GM12878 (cell line): ENCODE measurements around the gene SMTNL2. TPM values are rescaled to one million over a fixed set of nuclear protein-coding genes. Genes with fewer than 3 reads are reported as not detected.

Source experiments
- ATAC-seq: fragments of 200-7000 bp; cut with Tn5 transposase; 3 replicates; pipeline ENCODE4 v1.9.1; 2020; ENCODE audit warnings: mild to moderate bottlenecking, moderate library complexity
- BruUV-seq: library from RNA; stranded (reverse); fragments of 400-500 nt; replicated peaks from 2 replicates; lab custom pipeline; 2021; lab: Mats Ljungman, UMichigan
- CTCF ChIA-PET: fragments of 300-600 bp; sonication (Branson Sonifier 250); formaldehyde crosslinking; extraction: SDS; loops from one replicate; lab custom pipeline; 2021; ENCODE audit warnings: inconsistent platforms; lab: Yijun Ruan, JAX
- POLR2A ChIA-PET: fragments of 350-600 bp; formaldehyde crosslinking; extraction: SDS; loops from one replicate; lab custom pipeline; 2021; ENCODE audit warnings: inconsistent platforms; lab: Charles Lee
- RAD21 ChIA-PET: fragments of 300-600 bp; sonication (Branson Sonifier 250); formaldehyde crosslinking; loops from one replicate; lab custom pipeline; 2023; ENCODE audit warnings: antibody characterized with exemption; ENCODE audit not compliant: unreplicated experiment; lab: Charles Lee
- SMC1A ChIA-PET: fragments of 300-600 bp; sonication (Branson Sonifier 250); formaldehyde crosslinking; loops from one replicate; lab custom pipeline; 2023; ENCODE audit not compliant: unreplicated experiment, uncharacterized antibody; lab: Charles Lee
- DNase-seq: peaks from one replicate; pipeline ENCODE4 v3.0.0-alpha.2; 2011; ENCODE audit warnings: low read depth, low spot score
- FAIRE-seq: peaks from 3 replicates; lab custom pipeline; 2011; peaks lifted over from hg19 to GRCh38; lab: Jason Lieb, UNC
- H2AFZ ChIP-seq: 2 replicates; pipeline ENCODE4 v1.6.0; 2011; ENCODE audit warnings: low read depth, low read length, control low read depth; ENCODE audit not compliant: control insufficient read depth
- H3K27ac ChIP-seq: 2 replicates; pipeline ENCODE4 v1.5.1; 2011; ENCODE audit warnings: control low read depth; ENCODE audit not compliant: control insufficient read depth, insufficient read depth
- H3K27me3 ChIP-seq, 2 experiments: replicated peaks in 1 of 2; 2 replicates each; pipeline versions ENCODE4 v1.6.0 to v1.6.1; 2011; ENCODE audit warnings: low read length in 1 of 2; ENCODE audit not compliant: control insufficient read depth in 2 of 2, insufficient read depth in 2 of 2
- H3K36me3 ChIP-seq, 2 experiments: 2 replicates each; pipeline ENCODE4 v1.5.1; 2011; ENCODE audit warnings: low read length in 1 of 2; ENCODE audit not compliant: control insufficient read depth in 2 of 2, insufficient read depth in 2 of 2
- H3K4me1 ChIP-seq: 2 replicates; pipeline ENCODE4 v1.6.1; 2011; ENCODE audit warnings: mild to moderate bottlenecking, low read length, moderate library complexity, mixed read lengths; ENCODE audit not compliant: control insufficient read depth, insufficient read depth
- H3K4me2 ChIP-seq: 2 replicates; pipeline ENCODE4 v1.6.0; 2011; ENCODE audit warnings: control low read depth; ENCODE audit not compliant: control insufficient read depth, insufficient read depth
- H3K4me3 ChIP-seq: fragments of 200-600 bp; sonication (generic); 2 replicates; pipeline ENCODE4 v1.5.1; 2016
- H3K79me2 ChIP-seq: 2 replicates; pipeline ENCODE4 v1.6.0; 2011; ENCODE audit warnings: low read length; ENCODE audit not compliant: control insufficient read depth, insufficient read depth
- H3K9ac ChIP-seq: 2 replicates; pipeline ENCODE4 v1.8.0; 2011; ENCODE audit warnings: low read length, control low read depth, mixed read lengths; ENCODE audit not compliant: control insufficient read depth, insufficient read depth
- H3K9me3 ChIP-seq: replicated peaks from 3 replicates; pipeline ENCODE4 v1.5.1; 2011; ENCODE audit warnings: mild to moderate bottlenecking, low read length; ENCODE audit not compliant: control insufficient read depth, insufficient read depth
- H4K20me1 ChIP-seq: 2 replicates; pipeline ENCODE4 v1.6.0; 2011; ENCODE audit not compliant: control insufficient read depth, insufficient read depth
- EZH2 ChIP-seq: IDR thresholded peaks from 2 replicates; pipeline ENCODE4 v1.6.1; 2012; ENCODE audit warnings: low read depth, mild to moderate bottlenecking, control low read depth, inconsistent platforms, low read length, borderline replicate concordance; ENCODE audit not compliant: control insufficient read depth
- IKZF2 ChIP-seq, 2 experiments: fragments of 450-650 bp; IDR thresholded peaks; 2 replicates each; pipeline ENCODE4 v1.6.1; 2017; ENCODE audit warnings: mild to moderate bottlenecking in 2 of 2, moderate library complexity in 2 of 2
- MXI1 ChIP-seq: fragments of 150-350 bp; IDR thresholded peaks from 2 replicates; pipeline ENCODE4 v1.6.1; 2011; ENCODE audit warnings: low read depth, mild to moderate bottlenecking, inconsistent platforms, low read length, improper control_type of control experiment
- RFX5 ChIP-seq: IDR thresholded peaks from 2 replicates; pipeline ENCODE4 v1.6.1; 2011; ENCODE audit warnings: low read depth, low read length, improper control_type of control experiment
- ZNF384 ChIP-seq: IDR thresholded peaks from 2 replicates; pipeline ENCODE4 v1.6.1; 2012; ENCODE audit warnings: low read depth, mild to moderate bottlenecking, low read length, improper control_type of control experiment, borderline replicate concordance
- WGBS: methylation state at CpG from one replicate; pipeline ENCODE4 v1.1.6; 2016; ENCODE audit warnings: low lambda C conversion rate; ENCODE audit not compliant: insufficient replicate concordance, insufficient coverage; ENCODE audit errors: missing lambda C conversion rate; 5-methylcytosine and 5-hydroxymethylcytosine counted together
- in situ Hi-C: fragments of 300-500 bp; cut with MboI; formaldehyde crosslinking; loops from 9 replicates; pipeline ENCODE4 v1.14.3; 2018; ENCODE audit warnings: mixed read lengths
- intact Hi-C: fragments of 100-400 bp; cut with micrococcal nuclease; formaldehyde crosslinking; loops from one replicate; pipeline ENCODE4 v1.14.2; 2022; ENCODE audit not compliant: unreplicated experiment
- polyA plus RNA-seq, 11 experiments: library from polyadenylated mRNA; depleted of rRNA in 4 of 11; unstranded in 6 of 11; stranded (reverse) in 5 of 11; fragments of >200 nt; fragmentation: Nextera tagmentation in 4 of 11; fragmentation: Illumina TruSeq in 1 of 11; extraction: Ambion mirVana in 4 of 11; extraction: Trizol in 1 of 11; gene quantifications; 1 replicate in 1 of 11; 2 replicates in 10 of 11; pipeline versions ENCODE4 v1.2.1 to v1.2.3, GENCODE V29; 2011 to 2016; ENCODE audit warnings: inconsistent platforms in 2 of 11, missing spikeins in 2 of 11, low read depth in 1 of 11
- total RNA-seq, 4 experiments: library from RNA; depleted of rRNA in 3 of 4; stranded (reverse); fragments of >200 nt in 3 of 4; fragmentation: Illumina TruSeq in 1 of 4; extraction: Trizol in 1 of 4; gene quantifications; 2 replicates each; pipeline versions ENCODE4 v1.2.1 to v1.2.3, GENCODE V29; 2013 to 2021
- TF ChIP-seq, protein P1 (sequence below): fragments of 450-650 bp; IDR thresholded peaks from 2 replicates; pipeline ENCODE4 v1.6.1; 2018; ENCODE audit warnings: borderline replicate concordance, mild to moderate bottlenecking; ENCODE audit not compliant: partially characterized antibody
- TF ChIP-seq, protein P2 (sequence below), 3 experiments: IDR thresholded peaks in 2 of 3; conservative IDR thresholded peaks in 1 of 3; 2 replicates each; pipeline ENCODE4 v1.5.1; 2011; ENCODE audit warnings: low read depth in 3 of 3, low read length in 3 of 3, mild to moderate bottlenecking in 3 of 3, control low read depth in 2 of 3, moderate library complexity in 2 of 3, inconsistent platforms in 1 of 3, mixed read lengths in 1 of 3; ENCODE audit not compliant: control insufficient read depth in 2 of 3, insufficient read depth in 1 of 3; ENCODE audit errors: extremely low read depth in 1 of 3

SMTNL2 gene
- total and polyA plus RNA-seq, 10 of the 15 experiments (the other 5 are each of a cell fraction or from before 2014, with no cell fraction given): not detected

DNA sequence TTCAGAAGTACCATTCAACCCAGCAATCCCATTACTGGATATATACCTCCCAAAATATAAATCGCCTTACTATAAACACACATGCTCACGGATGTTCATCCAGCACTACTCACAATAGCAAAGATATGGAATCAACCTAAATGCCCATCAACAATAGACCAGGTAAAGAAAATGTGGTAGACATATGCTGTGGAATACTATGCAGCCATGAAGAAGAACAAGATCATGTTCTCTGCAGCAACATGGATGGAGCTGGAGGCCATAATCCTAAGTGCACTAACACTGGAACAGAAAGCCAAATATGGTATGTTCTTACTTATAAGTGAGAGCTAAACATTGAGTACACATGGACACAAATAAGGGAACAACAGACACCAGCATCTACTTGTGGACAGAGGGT lies 49.3 kb downstream of the SMTNL2 start:
- intact Hi-C loops (no loop called here), in situ Hi-C loops (no loop called here)
- RAD21 ChIA-PET: no interaction called here
- FAIRE-seq: no peak
- H3K4me1 ChIP-seq: peaks cover 22% of the 10 kb centered on the region
- WGBS: 91% methylated on average over 2 of the region's 2 CpGs
- H3K9ac ChIP-seq: no peak overlapping the region
- no TSS peak for BruUV-seq
- H3K9me3 ChIP-seq: no peaks in the 10 kb centered on the region
- H3K27me3 ChIP-seq: no peaks in the 10 kb centered on the region
- no peaks in the 10 kb centered on the region for H3K79me2 ChIP-seq
- no peak for DNase-seq
- no peak overlapping the region for H3K4me3 ChIP-seq
- POLR2A ChIA-PET: interaction anchor here (0.6 kb wide), 1 partner anchor 827 kb away, joined by 5 read pairs; no protein-coding TSS in a partner anchor
- CTCF ChIA-PET: interaction anchor here (0.6 to 1.9 kb wide), 4 partner anchors 12 to 489 kb away, joined by 3 to 9 read pairs (median 3); no protein-coding TSS in a partner anchor
- no peak overlapping the region for H3K4me2 ChIP-seq
- H3K36me3 ChIP-seq: no peaks in the 10 kb centered on the region
- ATAC-seq: no peak
- SMC1A ChIA-PET: interaction anchor here (1.0 kb wide), 1 partner anchor 14 kb away, joined by 4 read pairs; no protein-coding TSS in a partner anchor
- no peak overlapping the region for H3K27ac ChIP-seq
- no peak overlapping the region for H2AFZ ChIP-seq
- H4K20me1 ChIP-seq: no peaks in the 10 kb centered on the region
- TF ChIP-seq ZNF384 (no peak), MXI1 (no peak), RFX5 (no peak), IKZF2 (IDR thresholded peaks at IDR 0.05) (no peak), EZH2 (no peak)
- TF ChIP-seq, protein P1, sequence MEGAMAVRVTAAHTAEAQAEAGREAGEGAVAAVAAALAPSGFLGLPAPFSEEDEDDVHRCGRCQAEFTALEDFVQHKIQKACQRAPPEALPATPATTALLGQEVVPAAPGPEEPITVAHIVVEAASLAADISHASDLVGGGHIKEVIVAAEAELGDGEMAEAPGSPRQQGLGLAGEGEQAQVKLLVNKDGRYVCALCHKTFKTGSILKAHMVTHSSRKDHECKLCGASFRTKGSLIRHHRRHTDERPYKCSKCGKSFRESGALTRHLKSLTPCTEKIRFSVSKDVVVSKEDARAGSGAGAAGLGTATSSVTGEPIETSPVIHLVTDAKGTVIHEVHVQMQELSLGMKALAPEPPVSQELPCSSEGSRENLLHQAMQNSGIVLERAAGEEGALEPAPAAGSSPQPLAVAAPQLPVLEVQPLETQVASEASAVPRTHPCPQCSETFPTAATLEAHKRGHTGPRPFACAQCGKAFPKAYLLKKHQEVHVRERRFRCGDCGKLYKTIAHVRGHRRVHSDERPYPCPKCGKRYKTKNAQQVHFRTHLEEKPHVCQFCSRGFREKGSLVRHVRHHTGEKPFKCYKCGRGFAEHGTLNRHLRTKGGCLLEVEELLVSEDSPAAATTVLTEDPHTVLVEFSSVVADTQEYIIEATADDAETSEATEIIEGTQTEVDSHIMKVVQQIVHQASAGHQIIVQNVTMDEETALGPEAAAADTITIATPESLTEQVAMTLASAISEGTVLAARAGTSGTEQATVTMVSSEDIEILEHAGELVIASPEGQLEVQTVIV: no peak
- TF ChIP-seq, protein P2, sequence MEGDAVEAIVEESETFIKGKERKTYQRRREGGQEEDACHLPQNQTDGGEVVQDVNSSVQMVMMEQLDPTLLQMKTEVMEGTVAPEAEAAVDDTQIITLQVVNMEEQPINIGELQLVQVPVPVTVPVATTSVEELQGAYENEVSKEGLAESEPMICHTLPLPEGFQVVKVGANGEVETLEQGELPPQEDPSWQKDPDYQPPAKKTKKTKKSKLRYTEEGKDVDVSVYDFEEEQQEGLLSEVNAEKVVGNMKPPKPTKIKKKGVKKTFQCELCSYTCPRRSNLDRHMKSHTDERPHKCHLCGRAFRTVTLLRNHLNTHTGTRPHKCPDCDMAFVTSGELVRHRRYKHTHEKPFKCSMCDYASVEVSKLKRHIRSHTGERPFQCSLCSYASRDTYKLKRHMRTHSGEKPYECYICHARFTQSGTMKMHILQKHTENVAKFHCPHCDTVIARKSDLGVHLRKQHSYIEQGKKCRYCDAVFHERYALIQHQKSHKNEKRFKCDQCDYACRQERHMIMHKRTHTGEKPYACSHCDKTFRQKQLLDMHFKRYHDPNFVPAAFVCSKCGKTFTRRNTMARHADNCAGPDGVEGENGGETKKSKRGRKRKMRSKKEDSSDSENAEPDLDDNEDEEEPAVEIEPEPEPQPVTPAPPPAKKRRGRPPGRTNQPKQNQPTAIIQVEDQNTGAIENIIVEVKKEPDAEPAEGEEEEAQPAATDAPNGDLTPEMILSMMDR (IDR thresholded peaks at IDR 0.05 in 2 of 3, conservative IDR thresholded peaks at IDR 0.05 in 1 of 3; ENCODE audit: control insufficient read depth in 2 of 3, extremely low read depth in 1 of 3, insufficient read depth in 1 of 3, low read depth in 3 of 3, low read length in 3 of 3): no peak
